Ureter (tissue), 1 donor: ENCODE results near the gene SLC22A6. TPM values are rescaled to one million over a fixed set of nuclear protein-coding genes. Genes with fewer than 3 reads are reported as not detected.
"Not testable (repeated sequence)": the region's sequence is repeated elsewhere in the genome, so short reads cannot be mapped to it uniquely, and the experiment has no call there.

ENCODE experiments used
- DNase-seq: peaks from one replicate; pipeline ENCODE4 v3.0.0-alpha.2; 2020; ENCODE audit warnings: low spot score
- total RNA-seq: library from RNA; stranded (reverse); gene quantifications from one replicate; pipeline ENCODE4 v1.2.4, GENCODE V29; 2023
- donor health status: DM: yes; HTN: yes; CAD: no.

SLC22A6 gene
- total RNA-seq, 1 donor from 2014 or later, result not detected

- no peak for DNase-seq
Observed at GRCh38 chr11:62985041-62985750, 429 bp upstream of the SLC22A6 start.

DNA sequence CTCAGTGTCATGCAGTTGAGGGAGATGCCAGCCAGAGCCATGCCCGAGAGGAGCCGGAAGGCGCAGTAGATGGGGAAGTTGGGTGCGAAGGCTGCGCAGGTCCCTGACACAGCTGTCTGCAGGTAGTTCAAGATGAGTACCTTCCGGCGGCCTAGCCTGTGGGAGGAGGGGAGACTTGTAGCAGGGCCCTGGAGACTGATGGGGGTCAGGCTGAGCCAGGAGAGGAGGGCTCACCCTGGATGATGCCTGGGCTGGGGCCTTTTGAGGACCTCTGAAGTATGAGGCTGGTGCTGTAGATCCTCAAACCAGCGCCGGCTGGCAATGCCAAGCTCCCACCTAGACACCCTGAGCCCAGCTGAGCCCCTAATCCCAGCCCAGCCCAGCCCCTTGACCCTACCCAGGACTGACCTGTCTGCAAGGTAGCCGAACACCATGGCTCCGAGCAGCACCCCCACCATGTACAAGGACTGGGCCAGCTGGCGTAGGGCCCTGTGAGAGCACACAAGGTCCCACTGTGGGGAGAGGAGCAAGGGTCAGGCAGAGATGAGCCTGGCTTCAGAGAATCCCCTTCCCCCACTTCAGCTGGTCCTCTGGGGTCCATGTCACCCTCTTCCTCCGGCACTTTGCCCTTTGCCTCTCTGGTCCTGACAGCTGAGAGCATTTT, 1.1 kb downstream of the SLC22A6 start:
- DNase-seq, result no peak

DNA sequence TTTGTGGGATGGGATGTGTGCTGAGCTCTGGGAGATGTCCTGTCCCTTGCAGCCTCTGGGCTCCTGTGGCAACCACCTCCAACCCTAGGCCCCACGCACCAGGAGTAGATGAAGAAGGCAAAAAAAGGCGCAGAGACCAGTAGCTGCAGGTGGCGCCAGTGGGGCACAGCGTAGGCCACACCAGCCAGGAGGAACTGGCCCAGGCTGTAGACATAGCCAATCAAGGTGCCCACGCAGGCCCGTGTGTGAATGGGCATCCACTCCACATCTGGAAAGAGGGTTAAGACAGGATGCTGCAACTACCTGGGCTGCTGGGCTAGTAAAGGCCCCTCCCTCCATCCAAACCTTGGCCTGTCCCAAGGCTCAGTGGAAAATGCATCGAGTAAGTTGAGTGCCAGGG, 3.0 kb downstream of the SLC22A6 start:
- DNase-seq, result no peak

- DNase-seq, result no peak
Observed at GRCh38 chr11:62980133-62980760, 4.5 kb downstream of the SLC22A6 start.

DNA sequence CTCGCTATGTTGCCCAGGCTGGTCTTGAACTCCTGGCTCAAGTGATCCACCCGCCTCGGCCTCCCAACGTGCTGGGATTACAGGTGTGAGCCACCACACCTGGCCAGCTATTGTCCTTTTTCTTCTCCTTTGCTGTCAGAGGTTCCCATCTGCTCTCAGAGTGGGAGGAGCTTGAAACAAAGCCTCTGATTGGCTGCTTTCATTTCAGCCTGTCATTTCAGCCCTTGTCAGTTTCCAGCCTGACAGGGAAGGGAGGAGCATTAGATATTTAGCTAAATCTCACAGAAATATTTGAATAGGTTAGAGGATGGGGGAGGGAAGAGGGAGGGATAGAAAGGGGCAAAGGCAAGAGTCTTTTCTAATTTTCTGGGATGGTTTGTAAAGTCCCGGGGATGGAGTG, 8.7 kb downstream of the SLC22A6 start:
- no peak for DNase-seq

DNA sequence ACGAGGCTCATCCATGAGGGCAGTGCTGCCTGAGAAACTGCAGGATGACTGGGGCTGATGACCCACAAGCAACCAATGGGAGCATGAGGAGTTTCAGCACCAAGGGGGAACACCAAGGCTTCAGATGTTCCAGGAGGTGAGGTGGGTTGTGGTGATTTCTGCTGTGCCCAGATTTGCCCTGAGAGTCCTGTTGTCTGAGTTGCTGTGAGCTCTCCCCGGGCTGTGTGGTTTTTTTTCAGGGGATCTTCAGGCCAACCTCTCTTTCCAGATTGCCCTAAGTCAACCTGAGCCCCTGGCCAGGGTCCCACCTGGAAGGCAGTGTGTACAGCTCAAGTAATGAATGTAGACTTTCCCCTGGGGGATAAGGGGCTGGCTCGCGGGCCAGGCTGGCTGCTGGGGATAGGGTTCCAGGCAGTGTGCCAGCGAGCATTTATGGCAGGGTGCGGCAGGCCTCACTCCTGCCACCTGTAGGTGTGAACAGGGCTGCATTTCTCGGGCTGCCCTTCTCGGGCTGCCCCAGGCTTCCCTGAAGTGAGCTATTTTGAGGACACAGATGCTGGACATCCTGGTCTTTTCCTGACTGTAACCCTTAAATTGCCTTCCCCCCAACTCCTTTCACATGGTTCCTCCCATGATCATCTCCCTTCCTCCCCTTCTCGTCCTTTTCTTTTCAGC, 9.8 kb downstream of the SLC22A6 start:
- DNase-seq, result no peak

GRCh38 chr11:62965574-62965973, 19.2 kb downstream of the SLC22A6 start:
- no peak for DNase-seq

- DNase-seq, result no peak
Observed at GRCh38 chr11:62962391-62962790, 22.4 kb downstream of the SLC22A6 start.

GRCh38 chr11:62961017-62961570, 23.7 kb downstream of the SLC22A6 start:
- no peak for DNase-seq

- no peak for DNase-seq
Observed at GRCh38 chr11:62959422-62959980, 25.3 kb downstream of the SLC22A6 start.

- peak; percentile 55 for DNase-seq
Observed at GRCh38 chr11:62958547-62959421, 26.0 kb downstream of the SLC22A6 start.

DNA sequence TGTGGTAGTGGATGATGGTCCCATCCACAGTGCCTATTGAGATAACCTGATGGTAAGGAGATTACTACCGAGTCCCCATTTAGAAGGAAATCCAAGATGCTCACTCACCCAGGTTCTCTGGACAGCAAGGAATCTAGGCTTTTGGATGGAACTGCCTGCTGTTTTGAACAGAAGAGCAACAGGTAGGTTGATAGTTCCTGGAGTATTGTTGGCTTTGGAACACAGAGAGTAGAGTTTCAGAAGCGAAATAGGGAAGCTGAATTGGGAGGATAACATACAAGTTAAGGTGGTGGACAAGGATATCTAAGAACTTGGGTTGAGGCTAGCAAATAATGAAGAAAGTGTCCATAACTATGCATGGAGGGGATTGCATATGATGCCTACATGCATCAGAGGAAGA, 27.6 kb downstream of the SLC22A6 start:
- DNase-seq, result no peak

GRCh38 chr11:62954478-62954877, 30.3 kb downstream of the SLC22A6 start:
- no peak for DNase-seq

DNA sequence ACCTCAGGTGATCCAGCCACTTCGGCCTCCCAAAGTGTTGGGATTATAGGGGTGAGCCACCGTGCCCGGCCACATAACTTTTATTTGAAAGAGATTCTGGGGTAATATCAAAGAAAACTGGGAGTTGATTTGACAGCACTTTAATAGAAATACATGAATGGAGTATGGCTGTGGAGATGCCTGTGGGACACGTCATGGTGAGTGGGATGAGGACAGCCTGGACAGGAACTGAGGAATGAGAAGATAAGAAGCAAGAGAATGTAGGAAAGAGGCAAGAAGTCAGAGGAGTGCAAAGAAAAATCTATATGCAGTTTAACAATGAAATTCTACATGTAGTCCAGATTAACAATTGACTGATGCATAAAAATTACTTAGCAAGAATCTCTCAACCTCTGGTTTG, 31.0 kb downstream of the SLC22A6 start:
- DNase-seq, result no peak

- no peak for DNase-seq
Observed at GRCh38 chr11:62948765-62949320, 35.9 kb downstream of the SLC22A6 start.

DNA sequence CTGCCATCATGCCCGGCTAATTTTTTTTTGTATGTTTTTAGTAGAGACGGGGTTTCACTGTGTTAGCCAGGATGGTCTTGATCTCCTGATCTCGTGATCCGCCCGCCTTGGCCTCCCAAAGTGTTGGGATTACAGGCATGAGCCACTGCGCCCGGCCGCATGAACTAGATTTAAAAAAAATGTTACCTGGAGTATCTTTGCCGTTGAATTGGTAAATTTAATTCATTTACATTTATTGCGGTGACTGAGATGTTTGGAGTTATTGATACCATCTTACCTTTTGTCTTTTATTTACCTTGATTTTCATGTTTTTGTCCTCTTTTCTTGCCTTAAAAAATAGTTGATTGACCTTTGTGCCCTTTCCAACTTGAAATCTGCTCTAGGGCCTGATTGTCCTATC, 39.2 kb downstream of the SLC22A6 start:
- not testable (repeated sequence) for DNase-seq

- not testable (repeated sequence) for DNase-seq
Observed at GRCh38 chr11:62937528-62937927, 47.2 kb downstream of the SLC22A6 start.

- no peak for DNase-seq
Observed at GRCh38 chr11:62934496-62934785, 50.3 kb downstream of the SLC22A6 start.

DNA sequence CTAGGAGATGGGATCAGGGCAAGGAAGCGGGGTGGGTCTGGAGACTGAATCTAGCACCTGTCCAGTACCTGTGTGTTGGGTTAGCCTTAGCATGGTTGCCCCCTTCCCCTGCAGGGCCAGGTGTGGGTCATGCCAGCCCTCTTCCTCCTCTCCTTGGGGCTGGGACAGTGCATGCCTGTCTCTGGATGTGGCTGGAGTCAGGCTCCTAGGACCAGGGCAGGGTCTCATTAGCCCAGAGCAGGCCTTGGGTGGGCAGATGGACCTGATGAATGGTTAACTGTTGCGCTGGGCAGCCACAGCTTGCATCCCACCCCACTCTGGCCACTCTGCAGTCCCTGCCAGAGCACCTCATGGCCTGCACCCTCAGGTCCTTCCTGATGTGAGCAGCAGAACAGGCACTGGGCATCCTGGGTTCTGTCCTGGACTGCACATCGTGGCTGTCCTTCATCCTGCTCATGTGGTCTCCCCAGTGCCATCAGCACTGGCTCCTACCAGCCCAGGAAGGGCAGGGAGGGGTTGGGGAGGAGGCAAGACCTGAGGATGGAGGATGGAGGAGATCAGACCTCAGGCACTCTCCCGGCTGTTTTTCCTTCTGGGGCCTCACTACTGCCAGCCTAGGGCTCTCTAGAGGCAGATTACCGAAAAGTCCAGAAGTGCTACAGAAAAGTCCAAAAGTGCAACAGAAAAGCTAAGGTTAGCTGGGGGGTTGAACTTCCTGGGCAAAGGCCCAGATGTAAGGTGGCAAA, 50.8 kb downstream of the SLC22A6 start:
- no peak for DNase-seq

DNA sequence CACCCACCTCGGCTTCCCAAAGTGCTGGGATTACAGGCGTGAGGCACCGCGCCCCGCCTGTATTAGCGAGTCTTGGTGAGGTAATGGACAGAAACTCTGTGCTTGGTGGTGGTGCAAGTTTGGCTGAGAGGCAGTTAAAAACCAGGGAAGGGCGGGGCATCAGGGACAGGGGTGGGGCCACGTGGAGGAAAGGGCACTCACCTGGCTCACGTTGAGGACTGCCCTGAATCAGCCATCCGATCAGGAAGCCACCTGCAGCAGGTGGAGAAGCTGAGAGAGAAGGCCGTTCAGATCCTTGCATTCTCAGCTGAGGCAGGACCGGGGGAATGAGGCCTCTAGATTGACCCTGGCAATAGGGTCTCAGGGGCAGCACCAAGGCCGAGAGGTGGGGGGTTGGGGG, 51.5 kb downstream of the SLC22A6 start:
- no peak for DNase-seq
